HG03342 (cell line): ENCODE data around the gene APBA1.
"Not testable (repeated sequence)": the region's sequence is repeated elsewhere in the genome, so short reads cannot be mapped to it uniquely, and the experiment has no call there.

Experiments
- ATAC-seq: cut with Tn5 transposase; IDR thresholded peaks from one replicate; pipeline ENCODE4 v1.9.1; 2021; ENCODE audit warnings: mild to moderate bottlenecking, moderate library complexity; ENCODE audit not compliant: unreplicated experiment

Gene APBA1

GRCh38 chr9:69453746-69454145 is 218.4 kb downstream of the APBA1 start:
- no peak for ATAC-seq

GRCh38 chr9:69452110-69452782 is 219.9 kb downstream of the APBA1 start:
- no peak for ATAC-seq

- ATAC-seq, result no peak
Measured at GRCh38 chr9:69446496-69446895, 225.7 kb downstream of the APBA1 start.

- ATAC-seq, result no peak
Measured at GRCh38 chr9:69445251-69445650, 226.9 kb downstream of the APBA1 start.

GRCh38 chr9:69444791-69445190 is 227.4 kb downstream of the APBA1 start:
- no peak for ATAC-seq

GRCh38 chr9:69444021-69444420 is 228.2 kb downstream of the APBA1 start:
- no peak for ATAC-seq

- no peak for ATAC-seq
Measured at GRCh38 chr9:69443178-69443577, 229.0 kb downstream of the APBA1 start.

- ATAC-seq, result no peak
Measured at GRCh38 chr9:69442486-69442885, 229.7 kb downstream of the APBA1 start.

- ATAC-seq, result not testable (repeated sequence)
Measured at GRCh38 chr9:69440254-69440955, 231.8 kb downstream of the APBA1 start.

- ATAC-seq, result not testable (repeated sequence)
Measured at GRCh38 chr9:69439654-69440053, 232.5 kb downstream of the APBA1 start.

GRCh38 chr9:69433968-69434367 is 238.2 kb downstream of the APBA1 start:
- ATAC-seq, result no peak

- no peak for ATAC-seq
Measured at GRCh38 chr9:69433392-69433791, 238.8 kb downstream of the APBA1 start.

- no peak for ATAC-seq
Measured at GRCh38 chr9:69432623-69433022, 239.5 kb downstream of the APBA1 start.

GRCh38 chr9:69431777-69432176 is 240.4 kb downstream of the APBA1 start:
- ATAC-seq, result no peak

- ATAC-seq, result no peak
Measured at GRCh38 chr9:69431203-69431602, 241.0 kb downstream of the APBA1 start.

GRCh38 chr9:69430206-69430605 is 242.0 kb downstream of the APBA1 start:
- ATAC-seq, result no peak

GRCh38 chr9:69429281-69429680 is 242.9 kb downstream of the APBA1 start:
- no peak for ATAC-seq

- ATAC-seq, result no peak
Measured at GRCh38 chr9:69428017-69428785, 244.0 kb downstream of the APBA1 start.

- no peak for ATAC-seq
Measured at GRCh38 chr9:69427286-69427685, 244.9 kb downstream of the APBA1 start.

GRCh38 chr9:69425136-69425801 is 246.9 kb downstream of the APBA1 start:
- no peak for ATAC-seq
